Progenitor cell of endocrine pancreas (in vitro differentiated cells): ENCODE measurements around the gene POMT2. TPM values are rescaled to one million over a fixed set of nuclear protein-coding genes. Genes with fewer than 3 reads are reported as not detected.

Source experiments
- DNase-seq: peaks from one replicate; pipeline ENCODE4 v3.0.0; 2021; ENCODE audit warnings: low spot score; ENCODE audit not compliant: unreplicated experiment
- H3K27ac Mint-ChIP-seq: 2 replicates; pipeline ENCODE4 v1.8.0; 2021; ENCODE audit warnings: mild to moderate bottlenecking, moderate library complexity, mixed read lengths
- H3K27me3 Mint-ChIP-seq: 2 replicates; pipeline ENCODE4 v1.8.0; 2021; ENCODE audit warnings: mixed read lengths
- H3K36me3 Mint-ChIP-seq: 2 replicates; pipeline ENCODE4 v1.8.0; 2022; ENCODE audit warnings: mixed read lengths; ENCODE audit not compliant: insufficient read depth
- H3K4me1 Mint-ChIP-seq: 2 replicates; pipeline ENCODE4 v1.8.0; 2021; ENCODE audit warnings: low read depth, mixed read lengths
- H3K4me3 Mint-ChIP-seq: 2 replicates; pipeline ENCODE4 v1.8.0; 2021; ENCODE audit warnings: low read depth, mild to moderate bottlenecking, moderate library complexity, mixed read lengths
- H3K9me3 Mint-ChIP-seq: 2 replicates; pipeline ENCODE4 v1.8.0; 2021; ENCODE audit warnings: low read depth, mixed read lengths
- CTCF ChIP-seq: fragments of 200-600 bp; sonication (generic); IDR thresholded peaks from one replicate; pipeline ENCODE4 v1.5.0; 2021; ENCODE audit warnings: antibody characterized with exemption, mild to moderate bottlenecking; ENCODE audit not compliant: unreplicated experiment
- total RNA-seq: library from RNA; stranded (reverse); gene quantifications from 2 replicates; pipeline ENCODE4 v1.2.1, GENCODE V29; 2021

The POMT2 gene
- total RNA-seq, 1 donor from 2014 or later: 65.5 TPM

- no peak for DNase-seq
- no peaks in the 10 kb centered on the region for H3K9me3 Mint-ChIP-seq
- H3K4me1 Mint-ChIP-seq: peaks cover 4% of the 10 kb centered on the region
- TF ChIP-seq CTCF: no peak
- H3K27me3 Mint-ChIP-seq: peaks cover 26% of the 10 kb centered on the region
- no peak overlapping the region for H3K27ac Mint-ChIP-seq
- H3K4me3 Mint-ChIP-seq: no peak overlapping the region
- H3K36me3 Mint-ChIP-seq: no peaks in the 10 kb centered on the region
These were observed 60.1 kb downstream of the POMT2 start for GRCh38 chr14:77260631-77261030.

- DNase-seq: no peak
These were observed 60.5 kb downstream of the POMT2 start for GRCh38 chr14:77260199-77260598.

GRCh38 chr14:77259025-77259715 is 61.5 kb downstream of the POMT2 start:
- Mint-ChIP-seq H3K27me3 (peaks cover 23% of the 10 kb centered on the region), H3K4me3 (no peak overlapping the region), H3K27ac (peak overlapping the region; percentile 88), H3K9me3 (no peaks in the 10 kb centered on the region), H3K36me3 (no peaks in the 10 kb centered on the region), H3K4me1 (peaks cover 4% of the 10 kb centered on the region)
- TF ChIP-seq CTCF: no peak
- no peak for DNase-seq

More at GRCh38 chr14:77260199-77260598, 60.5 kb downstream of the POMT2 start:
- H3K9me3 Mint-ChIP-seq: no peaks in the 10 kb centered on the region
- H3K36me3 Mint-ChIP-seq: no peaks in the 10 kb centered on the region
- H3K4me1 Mint-ChIP-seq: peaks cover 4% of the 10 kb centered on the region
- H3K4me3 Mint-ChIP-seq: no peak overlapping the region
- TF ChIP-seq CTCF: no peak
- peaks cover 25% of the 10 kb centered on the region for H3K27me3 Mint-ChIP-seq
- H3K27ac Mint-ChIP-seq: no peak overlapping the region

- H3K9me3 Mint-ChIP-seq: no peaks in the 10 kb centered on the region
- no peak for DNase-seq
- H3K4me3 Mint-ChIP-seq: no peak overlapping the region
- TF ChIP-seq CTCF: no peak
- H3K27me3 Mint-ChIP-seq: peaks cover 18% of the 10 kb centered on the region
- no peak overlapping the region for H3K27ac Mint-ChIP-seq
- no peaks in the 10 kb centered on the region for H3K36me3 Mint-ChIP-seq
- H3K4me1 Mint-ChIP-seq: peaks cover 4% of the 10 kb centered on the region
These were observed 62.1 kb downstream of the POMT2 start for GRCh38 chr14:77258566-77258965.

- H3K27me3 Mint-ChIP-seq: peaks cover 9% of the 10 kb centered on the region
- H3K36me3 Mint-ChIP-seq: no peaks in the 10 kb centered on the region
- no peak for DNase-seq
- no peak overlapping the region for H3K27ac Mint-ChIP-seq
- H3K9me3 Mint-ChIP-seq: no peaks in the 10 kb centered on the region
- H3K4me3 Mint-ChIP-seq: no peak overlapping the region
- H3K4me1 Mint-ChIP-seq: peaks cover 4% of the 10 kb centered on the region
- no peak for TF ChIP-seq CTCF
These were observed 63.0 kb downstream of the POMT2 start for GRCh38 chr14:77257700-77258099.
